Cardiac muscle cell (in vitro differentiated cells and primary cell): ENCODE measurements around the gene STYK1. TPM values are rescaled to one million over a fixed set of nuclear protein-coding genes. Genes with fewer than 3 reads are reported as not detected.

Source experiments
- DNase-seq, 2 donors: peaks; one replicate each; pipeline versions ENCODE4 v3.0.0 to v3.0.0-alpha.2; 2010 to 2017; ENCODE audit warnings: low read depth in 1 of 2, low spot score in 1 of 2
- H3K27ac ChIP-seq: fragments of 200-600 bp; sonication (generic); 2 replicates; pipeline ENCODE4 v1.5.1; 2016
- H3K27me3 ChIP-seq: fragments of 200-600 bp; sonication (generic); 2 replicates; pipeline ENCODE4 v1.6.0; 2016; ENCODE audit warnings: control low read depth
- H3K36me3 ChIP-seq: fragments of 200-600 bp; sonication (generic); 2 replicates; pipeline ENCODE4 v1.5.1; 2016; ENCODE audit warnings: control low read depth
- H3K4me1 ChIP-seq: fragments of 200-600 bp; sonication (generic); 2 replicates; pipeline ENCODE4 v1.8.1; 2017; ENCODE audit warnings: low read depth, mild to moderate bottlenecking, mixed run types
- H3K4me3 ChIP-seq: fragments of 200-600 bp; sonication (generic); 2 replicates; pipeline ENCODE4 v1.5.1; 2016; ENCODE audit warnings: mild to moderate bottlenecking
- H3K9me3 ChIP-seq: fragments of 200-600 bp; sonication (generic); 2 replicates; pipeline ENCODE4 v1.5.1; 2017; ENCODE audit warnings: low read depth, mild to moderate bottlenecking, control low read depth
- polyA plus RNA-seq: library from polyadenylated mRNA; unstranded; fragments of >200 nt; fragmentation: Nextera tagmentation; extraction: Ambion mirVana; gene quantifications from 2 replicates; pipeline ENCODE4 v1.2.1, GENCODE V29; 2016
- total RNA-seq: library from RNA; depleted of rRNA; stranded (reverse); fragments of >200 nt; gene quantifications from 2 replicates; pipeline ENCODE4 v1.2.3, GENCODE V29; 2016
- TF ChIP-seq, protein P1 (sequence below): IDR thresholded peaks from 2 replicates; pipeline ENCODE4 v1.5.1; 2012; ENCODE audit warnings: low read depth, mild to moderate bottlenecking, low read length

The STYK1 gene
- total and polyA plus RNA-seq, 2 experiments from 2014 or later = 0.21 to 0.65 TPM

DNA sequence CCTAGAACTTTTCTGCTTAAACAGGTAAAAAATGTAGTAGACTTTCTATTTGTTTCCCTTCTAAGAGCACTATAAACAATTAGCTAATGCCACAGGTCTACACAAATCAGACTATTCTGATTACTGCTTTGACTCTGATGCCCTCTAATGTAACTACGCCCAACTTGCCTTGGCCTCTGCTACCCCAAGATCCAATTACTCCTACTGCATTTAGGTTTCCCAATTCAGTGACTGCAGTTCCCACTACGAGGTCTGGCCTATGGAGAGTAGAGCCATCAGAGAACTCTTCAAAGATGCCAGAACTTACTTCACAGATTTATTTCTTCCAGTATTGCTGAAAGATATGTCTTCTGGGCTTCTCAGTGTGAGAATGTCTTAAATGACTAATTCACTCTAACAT is 15.3 kb upstream of the STYK1 start:
- Histone ChIP-seq H3K4me1 (no peaks in the 10 kb centered on the region), H3K27ac (no peak overlapping the region), H3K27me3 (no peaks in the 10 kb centered on the region), H3K9me3 (no peaks in the 10 kb centered on the region), H3K36me3 (no peaks in the 10 kb centered on the region), H3K4me3 (no peak overlapping the region)
- no peak for DNase-seq
- TF ChIP-seq, protein P1, sequence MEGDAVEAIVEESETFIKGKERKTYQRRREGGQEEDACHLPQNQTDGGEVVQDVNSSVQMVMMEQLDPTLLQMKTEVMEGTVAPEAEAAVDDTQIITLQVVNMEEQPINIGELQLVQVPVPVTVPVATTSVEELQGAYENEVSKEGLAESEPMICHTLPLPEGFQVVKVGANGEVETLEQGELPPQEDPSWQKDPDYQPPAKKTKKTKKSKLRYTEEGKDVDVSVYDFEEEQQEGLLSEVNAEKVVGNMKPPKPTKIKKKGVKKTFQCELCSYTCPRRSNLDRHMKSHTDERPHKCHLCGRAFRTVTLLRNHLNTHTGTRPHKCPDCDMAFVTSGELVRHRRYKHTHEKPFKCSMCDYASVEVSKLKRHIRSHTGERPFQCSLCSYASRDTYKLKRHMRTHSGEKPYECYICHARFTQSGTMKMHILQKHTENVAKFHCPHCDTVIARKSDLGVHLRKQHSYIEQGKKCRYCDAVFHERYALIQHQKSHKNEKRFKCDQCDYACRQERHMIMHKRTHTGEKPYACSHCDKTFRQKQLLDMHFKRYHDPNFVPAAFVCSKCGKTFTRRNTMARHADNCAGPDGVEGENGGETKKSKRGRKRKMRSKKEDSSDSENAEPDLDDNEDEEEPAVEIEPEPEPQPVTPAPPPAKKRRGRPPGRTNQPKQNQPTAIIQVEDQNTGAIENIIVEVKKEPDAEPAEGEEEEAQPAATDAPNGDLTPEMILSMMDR = no peak

- TF ChIP-seq, protein P1 = no peak
- Histone ChIP-seq H3K36me3 (no peaks in the 10 kb centered on the region), H3K27me3 (no peaks in the 10 kb centered on the region), H3K4me3 (no peak overlapping the region), H3K9me3 (no peaks in the 10 kb centered on the region), H3K27ac (no peak overlapping the region), H3K4me1 (no peaks in the 10 kb centered on the region)
- DNase-seq = no peak
These were observed 14.2 kb upstream of the STYK1 start for GRCh38 chr12:10688042-10688441.

GRCh38 chr12:10672231-10672868 is 1.5 kb downstream of the STYK1 start:
- H3K4me3 ChIP-seq = no peak overlapping the region
- H3K27me3 ChIP-seq = peaks cover 21% of the 10 kb centered on the region
- no peaks in the 10 kb centered on the region for H3K9me3 ChIP-seq
- H3K27ac ChIP-seq = no peak overlapping the region
- no peaks in the 10 kb centered on the region for H3K4me1 ChIP-seq
- TF ChIP-seq, protein P1 = no peak
- no peaks in the 10 kb centered on the region for H3K36me3 ChIP-seq
- DNase-seq = no peak

- H3K27me3 ChIP-seq = peaks cover 14% of the 10 kb centered on the region
- H3K4me1 ChIP-seq = no peaks in the 10 kb centered on the region
- H3K27ac ChIP-seq = no peak overlapping the region
- TF ChIP-seq, protein P1 = no peak
- no peaks in the 10 kb centered on the region for H3K36me3 ChIP-seq
- H3K9me3 ChIP-seq = no peaks in the 10 kb centered on the region
- no peak for DNase-seq
- H3K4me3 ChIP-seq = no peak overlapping the region
These were observed 4.3 kb downstream of the STYK1 start for GRCh38 chr12:10669533-10669932.

DNA sequence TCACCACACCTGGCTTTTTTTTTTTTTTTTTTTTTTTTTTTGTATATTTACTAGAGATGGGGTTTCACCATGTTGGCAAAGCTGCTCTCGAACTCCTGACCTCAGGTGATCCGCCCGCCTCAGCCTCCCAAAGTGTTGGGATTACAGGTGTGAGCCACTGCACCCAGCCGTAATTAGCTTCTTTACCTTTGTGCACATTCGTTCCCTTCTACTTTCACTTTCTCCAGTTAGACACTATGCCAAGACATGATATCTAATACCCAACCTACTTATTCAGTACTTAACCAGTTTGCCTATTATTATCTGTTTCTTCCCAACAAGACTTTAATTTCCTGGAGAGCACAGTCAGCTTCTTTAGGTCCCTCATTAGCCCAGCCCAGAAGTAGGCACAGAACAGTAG is 5.3 kb downstream of the STYK1 start:
- no peak for DNase-seq
- H3K27me3 ChIP-seq = peaks cover 8% of the 10 kb centered on the region
- TF ChIP-seq, protein P1 = no peak
- no peaks in the 10 kb centered on the region for H3K36me3 ChIP-seq
- H3K4me3 ChIP-seq = no peak overlapping the region
- H3K9me3 ChIP-seq = no peaks in the 10 kb centered on the region
- no peak overlapping the region for H3K27ac ChIP-seq
- H3K4me1 ChIP-seq = no peaks in the 10 kb centered on the region
